Activated T-helper 1 cell treated with anti-CD3 and anti-CD28 coated beads, Interleukin-12 subunit alpha, Interleukin-12 subunit beta, Interleukin-2, Interleukin-4 antibody, amounts not matched to agents 30 ng/mL and 10 ng/mL and 1 ng/mL, durations not matched to agents 14 hours and 24 hours and 36 hours (primary cell): ENCODE results near the gene SNTG2. TPM values are rescaled to one million over a fixed set of nuclear protein-coding genes. Genes with fewer than 3 reads are reported as not detected.

Experiments used
- DNase-seq: peaks from one replicate; pipeline ENCODE4 v3.0.0; 2021; ENCODE audit warnings: low spot score
- H3K27ac Mint-ChIP-seq: one replicate; pipeline ENCODE4 v1.8.0; 2021; ENCODE audit warnings: mild to moderate bottlenecking, mixed read lengths
- H3K27me3 Mint-ChIP-seq: one replicate; pipeline ENCODE4 v1.8.0; 2022; ENCODE audit warnings: mild to moderate bottlenecking, moderate library complexity, mixed read lengths; ENCODE audit not compliant: insufficient read depth
- H3K36me3 Mint-ChIP-seq: one replicate; pipeline ENCODE4 v1.8.0; 2021; ENCODE audit warnings: low read depth, mixed read lengths
- H3K4me1 Mint-ChIP-seq: one replicate; pipeline ENCODE4 v1.8.0; 2021; ENCODE audit warnings: low read depth, mixed read lengths
- H3K4me3 Mint-ChIP-seq: one replicate; pipeline ENCODE4 v1.8.0; 2021; ENCODE audit warnings: mild to moderate bottlenecking, moderate library complexity, mixed read lengths
- H3K9me3 Mint-ChIP-seq: one replicate; pipeline ENCODE4 v1.8.0; 2021; ENCODE audit warnings: mixed read lengths
- intact Hi-C: fragments of 100-400 bp; cut with micrococcal nuclease; formaldehyde crosslinking; loops from one replicate; pipeline ENCODE4 v1.15.1; 2024
- total RNA-seq: library from RNA; stranded (reverse); gene quantifications from 2 replicates; pipeline ENCODE4 v1.2.3, GENCODE V29; 2022

Gene SNTG2
- total RNA-seq, 1 donor from 2014 or later, result not detected

- Mint-ChIP-seq H3K9me3 (peaks cover 7% of the 10 kb centered on the region), H3K27ac (no peak overlapping the region), H3K27me3 (peaks cover 14% of the 10 kb centered on the region), H3K4me3 (no peak overlapping the region), H3K36me3 (no peaks in the 10 kb centered on the region), H3K4me1 (peaks cover 21% of the 10 kb centered on the region)
- no peak for DNase-seq
- intact Hi-C loops, result loop anchor here (5.0 kb wide), 1 partner anchor 269 kb away; the partner anchor contains the start of gene TMEM18
Measured at GRCh38 chr2:946073-946948, 4.3 kb upstream of the SNTG2 start.

GRCh38 chr2:949384-950079 lies 1.1 kb upstream of the SNTG2 start:
- H3K27me3 Mint-ChIP-seq, result peaks cover 44% of the 10 kb centered on the region
- no peak for DNase-seq
- intact Hi-C loops, result loop anchor here (1.0 to 5.0 kb wide), 2 partner anchors 24 to 272 kb away; partner anchors contain the start of gene TMEM18
- H3K4me1 Mint-ChIP-seq, result peaks cover 21% of the 10 kb centered on the region
- H3K36me3 Mint-ChIP-seq, result no peaks in the 10 kb centered on the region
- H3K4me3 Mint-ChIP-seq, result peak overlapping the region; percentile 79
- peaks cover 3% of the 10 kb centered on the region for H3K9me3 Mint-ChIP-seq
- H3K27ac Mint-ChIP-seq, result no peak overlapping the region

GRCh38 chr2:951224-952006 lies 766 bp downstream of the SNTG2 start:
- intact Hi-C loops, result no loop called here
- H3K36me3 Mint-ChIP-seq, result no peaks in the 10 kb centered on the region
- H3K27ac Mint-ChIP-seq, result no peak overlapping the region
- no peaks in the 10 kb centered on the region for H3K9me3 Mint-ChIP-seq
- H3K4me3 Mint-ChIP-seq, result peak overlapping the region; percentile 77
- no peak for DNase-seq
- H3K4me1 Mint-ChIP-seq, result peaks cover 10% of the 10 kb centered on the region
- peaks cover 47% of the 10 kb centered on the region for H3K27me3 Mint-ChIP-seq

- peaks cover 7% of the 10 kb centered on the region for H3K4me1 Mint-ChIP-seq
- H3K36me3 Mint-ChIP-seq, result no peaks in the 10 kb centered on the region
- H3K27me3 Mint-ChIP-seq, result peaks cover 47% of the 10 kb centered on the region
Measured at GRCh38 chr2:953408-953807, 2.8 kb downstream of the SNTG2 start.

GRCh38 chr2:953975-954686 lies 3.5 kb downstream of the SNTG2 start:
- intact Hi-C loops, result no loop called here
- H3K9me3 Mint-ChIP-seq, result no peaks in the 10 kb centered on the region
- no peak overlapping the region for H3K4me3 Mint-ChIP-seq
- H3K36me3 Mint-ChIP-seq, result no peaks in the 10 kb centered on the region
- H3K4me1 Mint-ChIP-seq, result peaks cover 7% of the 10 kb centered on the region
- no peak for DNase-seq
- no peak overlapping the region for H3K27ac Mint-ChIP-seq
- H3K27me3 Mint-ChIP-seq, result peaks cover 45% of the 10 kb centered on the region

More at GRCh38 chr2:953408-953807, 2.8 kb downstream of the SNTG2 start:
- H3K4me3 Mint-ChIP-seq, result no peak overlapping the region
- intact Hi-C loops, result no loop called here
- H3K27ac Mint-ChIP-seq, result no peak overlapping the region
- DNase-seq, result no peak
- H3K9me3 Mint-ChIP-seq, result no peaks in the 10 kb centered on the region

GRCh38 chr2:954687-955000 lies 4.0 kb downstream of the SNTG2 start:
- no peak for DNase-seq
- no peak overlapping the region for H3K27ac Mint-ChIP-seq
- H3K36me3 Mint-ChIP-seq, result no peaks in the 10 kb centered on the region
- peaks cover 40% of the 10 kb centered on the region for H3K27me3 Mint-ChIP-seq
- H3K4me3 Mint-ChIP-seq, result no peak overlapping the region
- H3K4me1 Mint-ChIP-seq, result peaks cover 1% of the 10 kb centered on the region
- H3K9me3 Mint-ChIP-seq, result no peaks in the 10 kb centered on the region
- intact Hi-C loops, result no loop called here

- DNase-seq, result no peak
- Mint-ChIP-seq H3K9me3 (no peaks in the 10 kb centered on the region), H3K36me3 (no peaks in the 10 kb centered on the region), H3K27ac (no peak overlapping the region), H3K4me3 (no peak overlapping the region), H3K4me1 (no peaks in the 10 kb centered on the region), H3K27me3 (peaks cover 38% of the 10 kb centered on the region)
- intact Hi-C loops, result no loop called here
Measured at GRCh38 chr2:955829-956731, 5.4 kb downstream of the SNTG2 start.

GRCh38 chr2:959457-959856 lies 8.8 kb downstream of the SNTG2 start:
- Mint-ChIP-seq H3K4me1 (no peaks in the 10 kb centered on the region), H3K27ac (no peak overlapping the region), H3K4me3 (no peak overlapping the region), H3K9me3 (no peaks in the 10 kb centered on the region), H3K36me3 (no peaks in the 10 kb centered on the region), H3K27me3 (peaks cover 6% of the 10 kb centered on the region)
- intact Hi-C loops, result no loop called here
- DNase-seq, result no peak

- no peaks in the 10 kb centered on the region for H3K4me1 Mint-ChIP-seq
- no peaks in the 10 kb centered on the region for H3K9me3 Mint-ChIP-seq
- no peak for DNase-seq
- no peaks in the 10 kb centered on the region for H3K36me3 Mint-ChIP-seq
- H3K27ac Mint-ChIP-seq, result no peak overlapping the region
- peaks cover 2% of the 10 kb centered on the region for H3K27me3 Mint-ChIP-seq
- intact Hi-C loops, result no loop called here
- H3K4me3 Mint-ChIP-seq, result no peak overlapping the region
Measured at GRCh38 chr2:960061-960736, 9.6 kb downstream of the SNTG2 start.

GRCh38 chr2:961786-962185 lies 11.1 kb downstream of the SNTG2 start:
- intact Hi-C loops, result no loop called here
- Mint-ChIP-seq H3K27me3 (no peaks in the 10 kb centered on the region), H3K4me1 (no peaks in the 10 kb centered on the region), H3K27ac (no peak overlapping the region), H3K9me3 (no peaks in the 10 kb centered on the region), H3K36me3 (no peaks in the 10 kb centered on the region), H3K4me3 (no peak overlapping the region)
- no peak for DNase-seq

GRCh38 chr2:963876-964275 lies 13.2 kb downstream of the SNTG2 start:
- intact Hi-C loops, result no loop called here
- Mint-ChIP-seq H3K36me3 (no peaks in the 10 kb centered on the region), H3K27ac (no peak overlapping the region)

More at GRCh38 chr2:963876-964275, 13.2 kb downstream of the SNTG2 start:
- Mint-ChIP-seq H3K4me1 (no peaks in the 10 kb centered on the region), H3K9me3 (no peaks in the 10 kb centered on the region), H3K27me3 (peaks cover 3% of the 10 kb centered on the region), H3K4me3 (no peak overlapping the region)
- no peak for DNase-seq
